ENCODE measurements around the gene SEC14L3.

The SEC14L3 gene

DNA sequence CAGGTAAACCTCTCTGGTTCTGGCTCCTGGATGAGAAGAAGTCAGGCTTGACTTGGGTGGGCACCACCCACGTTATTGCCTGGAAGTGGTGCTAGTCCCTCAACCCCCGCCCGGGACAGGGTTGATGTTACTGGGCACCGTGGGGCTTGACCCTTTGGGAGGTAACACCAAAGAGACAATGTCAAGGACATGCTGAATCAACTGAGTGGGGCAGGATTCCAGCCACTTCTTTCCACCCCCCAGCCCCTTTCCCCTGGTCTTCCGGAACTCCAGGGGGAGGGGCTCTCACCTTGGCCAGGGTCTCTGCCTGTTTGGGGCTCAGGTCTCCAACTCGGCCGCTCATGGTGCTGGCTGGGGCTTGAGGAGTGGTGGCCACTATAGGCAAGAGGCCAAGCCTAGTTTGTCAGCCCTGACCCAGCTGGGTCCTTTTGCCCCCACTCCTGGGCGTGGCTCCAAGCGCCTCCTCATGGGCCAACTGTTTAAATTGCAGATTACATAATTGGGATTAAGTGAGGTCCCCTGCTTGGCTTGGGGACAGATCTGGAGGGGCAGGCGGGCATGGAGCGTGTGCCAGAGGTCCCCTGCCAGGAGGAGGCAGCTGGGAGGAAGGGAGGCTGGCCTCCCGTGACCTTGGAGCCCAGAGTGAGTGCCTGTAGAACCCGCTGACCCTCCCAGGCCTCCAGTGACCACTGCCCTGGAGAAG is at the start of gene SEC14L3:
Gene SEC14L3, minus strand, starts transcription at position 402 of the 703 bp plus-strand sequence. Its CDS starts 59 bp downstream, at position 343.
- no peak for TF ChIP-seq CTCF (IDR thresholded peaks at IDR 0.05; ENCODE audit: insufficient read depth, low read length, poor library complexity, severe bottlenecking)
- no peak within 1 kb of the TSS for H3K4me3 ChIP-seq (replicated peaks; ENCODE audit: low read depth, low read length)
- H3K36me3 ChIP-seq (ENCODE audit: control insufficient read depth, insufficient read depth, low read length), result no peaks in the 10 kb centered on the region
- DNase-seq (ENCODE audit: extremely low read depth, insufficient read length), result no peak
- no peaks in the 10 kb centered on the region; the same call in none of the 2 replicates for H3K27me3 ChIP-seq (replicated peaks; ENCODE audit: control insufficient read depth, insufficient read depth, low read length)

- H3K36me3 ChIP-seq (ENCODE audit: control insufficient read depth, insufficient read depth, low read length), result no peaks in the 10 kb centered on the region
- no peak overlapping the region for H3K4me3 ChIP-seq (replicated peaks; ENCODE audit: low read depth, low read length)
- no peak for DNase-seq (ENCODE audit: extremely low read depth, insufficient read length)
- H3K27me3 ChIP-seq (replicated peaks; ENCODE audit: control insufficient read depth, insufficient read depth, low read length), result no peaks in the 10 kb centered on the region; the same call in 1 of the 2 replicates
- TF ChIP-seq CTCF (IDR thresholded peaks at IDR 0.05; ENCODE audit: insufficient read depth, low read length, poor library complexity, severe bottlenecking), result no peak
Observed at GRCh38 chr22:30519842-30520425, 48.1 kb upstream of the SEC14L3 start.

DNA sequence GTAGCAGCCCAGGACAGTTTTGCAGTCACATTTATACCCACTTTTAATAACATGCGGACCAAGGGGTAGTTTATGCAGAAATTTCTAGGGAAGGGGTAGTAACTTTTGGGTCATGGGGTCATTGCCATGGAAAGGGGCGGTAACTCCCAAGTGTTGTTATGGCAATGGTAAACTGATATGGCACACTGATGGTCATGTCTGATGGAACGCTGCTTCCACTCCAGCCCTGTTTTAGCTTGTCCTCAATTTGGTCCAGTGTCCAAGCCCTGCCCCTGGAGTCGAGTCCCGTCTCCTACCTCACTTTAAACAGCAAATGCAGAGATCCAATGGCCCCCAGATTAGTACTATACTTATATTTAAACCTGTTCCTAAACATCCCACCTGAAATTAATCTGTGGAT is 44.9 kb upstream of the SEC14L3 start:
- no peak for DNase-seq (ENCODE audit: extremely low read depth, insufficient read length)
- Histone ChIP-seq H3K36me3 (ENCODE audit: control insufficient read depth, insufficient read depth, low read length) (no peaks in the 10 kb centered on the region), H3K27me3 (replicated peaks; ENCODE audit: control insufficient read depth, insufficient read depth, low read length) (no peaks in the 10 kb centered on the region; the same call in 1 of the 2 replicates), H3K4me3 (replicated peaks; ENCODE audit: low read depth, low read length) (no peak overlapping the region)
- no peak for TF ChIP-seq CTCF (IDR thresholded peaks at IDR 0.05; ENCODE audit: insufficient read depth, low read length, poor library complexity, severe bottlenecking)

DNA sequence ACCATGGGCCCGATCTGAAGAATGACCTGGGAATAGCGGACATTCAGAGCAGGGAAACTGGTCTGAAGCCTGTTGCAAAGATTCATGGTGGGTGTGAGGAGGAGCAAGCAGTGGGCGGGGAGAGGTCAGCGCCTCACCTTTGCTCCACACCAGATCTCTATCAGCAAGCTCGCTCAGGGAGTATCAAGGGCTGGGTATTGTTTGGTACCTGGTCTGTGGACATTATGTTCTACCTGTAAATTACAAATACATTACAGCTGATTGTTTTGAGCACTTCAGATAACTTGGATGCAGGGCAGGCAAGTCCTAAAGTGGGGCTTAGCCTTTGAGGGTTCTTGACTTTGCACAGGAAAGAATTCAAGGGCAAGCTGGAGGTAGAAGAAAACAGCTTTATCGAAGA is 44.5 kb upstream of the SEC14L3 start:
- H3K36me3 ChIP-seq (ENCODE audit: control insufficient read depth, insufficient read depth, low read length), result no peaks in the 10 kb centered on the region
- TF ChIP-seq CTCF (IDR thresholded peaks at IDR 0.05; ENCODE audit: insufficient read depth, low read length, poor library complexity, severe bottlenecking), result no peak
- H3K27me3 ChIP-seq (replicated peaks; ENCODE audit: control insufficient read depth, insufficient read depth, low read length), result no peaks in the 10 kb centered on the region; the same call in 1 of the 2 replicates
- H3K4me3 ChIP-seq (replicated peaks; ENCODE audit: low read depth, low read length), result no peak overlapping the region
- no peak for DNase-seq (ENCODE audit: extremely low read depth, insufficient read length)

GRCh38 chr22:30514252-30514651 is 42.4 kb upstream of the SEC14L3 start:
- H3K4me3 ChIP-seq (replicated peaks; ENCODE audit: low read depth, low read length), result no peak overlapping the region
- no peak for TF ChIP-seq CTCF (IDR thresholded peaks at IDR 0.05; ENCODE audit: insufficient read depth, low read length, poor library complexity, severe bottlenecking)
- no peaks in the 10 kb centered on the region; the same call in 1 of the 2 replicates for H3K27me3 ChIP-seq (replicated peaks; ENCODE audit: control insufficient read depth, insufficient read depth, low read length)
- DNase-seq (ENCODE audit: extremely low read depth, insufficient read length), result no peak
- H3K36me3 ChIP-seq (ENCODE audit: control insufficient read depth, insufficient read depth, low read length), result no peaks in the 10 kb centered on the region

All from GM06990 (cell line).